ENCODE results near the gene CITED2.
A peak's percentile ranks its signal among the peaks of the same experiment; 100 is the strongest.
"Not testable (repeated sequence)": the region's sequence is repeated elsewhere in the genome, so short reads cannot be mapped to it uniquely, and the experiment has no call there.

CITED2 gene

GRCh38 chr6:139369068-139369467, 5.4 kb downstream of the CITED2 start:
- DNase-seq (ENCODE audit: low read depth): no peak

GRCh38 chr6:139368661-139369060, 5.8 kb downstream of the CITED2 start:
- DNase-seq (ENCODE audit: low read depth): no peak
- no peak overlapping the region for H3K4me3 ChIP-seq (ENCODE audit: low read depth, low read length)

More at GRCh38 chr6:139369068-139369467, 5.4 kb downstream of the CITED2 start:
- H3K4me3 ChIP-seq (ENCODE audit: low read depth, low read length): no peak overlapping the region

DNA sequence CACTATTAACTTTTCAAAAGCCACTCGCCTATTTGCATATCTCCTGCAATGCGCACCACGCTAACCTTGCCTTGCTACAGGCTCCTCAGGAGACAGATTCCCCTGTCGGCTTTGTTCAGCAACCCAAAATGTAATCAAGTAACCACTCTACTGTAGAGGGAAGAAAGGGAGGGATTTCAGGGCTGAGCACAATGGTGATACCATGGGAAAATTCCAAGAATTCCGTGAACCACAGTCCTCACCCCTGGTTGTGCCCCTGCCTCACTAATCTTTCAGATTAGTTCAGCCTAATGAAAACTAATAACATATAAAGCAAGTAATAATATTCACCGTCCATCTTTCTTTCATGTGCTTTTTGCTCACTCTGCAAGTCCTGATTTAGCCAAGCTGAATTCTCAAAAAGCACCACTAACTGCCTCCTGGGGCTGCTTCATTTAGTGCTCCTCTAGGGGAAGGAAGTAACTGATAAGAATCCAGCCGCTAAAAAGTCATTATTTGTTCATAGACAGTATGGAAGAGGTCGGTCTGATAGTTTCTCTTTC, 6.6 kb downstream of the CITED2 start:
- H3K4me3 ChIP-seq (ENCODE audit: low read depth, low read length): no peak overlapping the region
- DNase-seq (ENCODE audit: low read depth): no peak

- H3K4me3 ChIP-seq (ENCODE audit: low read depth, low read length): no peak overlapping the region
- no peak for DNase-seq (ENCODE audit: low read depth)
Measured at GRCh38 chr6:139364982-139365379, 9.5 kb downstream of the CITED2 start.

- DNase-seq (ENCODE audit: low read depth): peak; percentile 14
- no peak overlapping the region for H3K4me3 ChIP-seq (ENCODE audit: low read depth, low read length)
Measured at GRCh38 chr6:139364302-139364981, 10.0 kb downstream of the CITED2 start.

DNA sequence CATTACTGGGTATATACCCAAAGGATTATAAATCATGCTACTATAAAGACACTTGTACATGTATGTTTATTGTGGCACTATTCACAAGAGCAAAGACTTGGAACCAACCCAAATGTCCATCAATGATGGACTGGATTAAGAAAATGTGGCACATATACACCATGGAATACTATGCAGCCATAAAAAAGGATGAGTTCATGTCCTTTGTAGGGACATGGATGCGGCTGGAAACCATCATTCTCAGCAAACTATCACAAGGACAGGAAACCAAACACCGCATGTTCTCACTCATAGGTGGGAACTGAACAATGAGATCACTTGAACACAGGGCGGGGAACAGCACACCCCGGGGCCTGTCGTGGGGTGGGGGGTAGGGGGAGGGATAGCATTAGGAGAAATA, 10.7 kb downstream of the CITED2 start:
- DNase-seq (ENCODE audit: low read depth); H3K4me3 ChIP-seq (ENCODE audit: low read depth, low read length): not testable (repeated sequence)

- DNase-seq (ENCODE audit: low read depth); H3K4me3 ChIP-seq (ENCODE audit: low read depth, low read length): not testable (repeated sequence)
Measured at GRCh38 chr6:139363123-139363522, 11.3 kb downstream of the CITED2 start.

DNA sequence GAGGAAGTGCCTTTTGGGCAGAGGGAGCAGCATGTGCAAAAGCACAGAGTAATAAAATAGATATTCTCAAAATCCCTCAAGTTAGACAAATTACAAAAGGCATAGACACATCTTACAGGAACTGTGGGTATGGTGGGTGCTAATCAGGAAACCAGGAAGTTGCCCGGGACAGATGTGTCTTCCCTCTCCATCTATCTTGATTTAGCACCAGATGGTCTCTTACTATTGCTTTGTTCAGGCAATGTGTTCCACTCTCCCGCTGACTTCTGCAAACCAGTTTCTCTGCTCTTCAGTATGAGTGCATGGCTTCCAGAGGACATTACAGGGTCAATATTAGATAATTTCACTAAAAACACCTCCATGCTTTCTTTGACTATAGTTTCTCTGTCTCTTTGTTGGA, 13.2 kb downstream of the CITED2 start:
- DNase-seq (ENCODE audit: low read depth): no peak
- no peak overlapping the region for H3K4me3 ChIP-seq (ENCODE audit: low read depth, low read length)

DNA sequence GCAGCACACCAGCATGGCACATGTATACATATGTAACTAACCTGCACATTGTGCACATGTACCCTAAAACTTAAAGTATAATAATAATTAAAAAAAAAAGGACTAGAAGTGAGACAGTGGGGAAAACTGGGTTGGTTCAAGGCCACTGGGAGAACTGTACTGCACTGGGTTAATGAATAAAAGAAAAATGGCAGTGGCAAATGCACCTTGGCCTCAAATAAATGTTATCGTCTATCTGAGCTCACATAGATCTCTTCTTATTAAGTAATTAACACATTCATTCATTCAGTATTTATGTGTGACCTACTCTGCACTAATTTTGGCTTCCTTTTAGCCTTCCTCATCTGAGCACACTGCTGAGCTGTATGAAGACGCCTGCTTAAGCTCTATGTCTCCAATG, 17.5 kb downstream of the CITED2 start:
- DNase-seq (ENCODE audit: low read depth): no peak
- no peak overlapping the region for H3K4me3 ChIP-seq (ENCODE audit: low read depth, low read length)

GRCh38 chr6:139355777-139356445, 18.5 kb downstream of the CITED2 start:
- H3K4me3 ChIP-seq (ENCODE audit: low read depth, low read length): no peak overlapping the region

DNA sequence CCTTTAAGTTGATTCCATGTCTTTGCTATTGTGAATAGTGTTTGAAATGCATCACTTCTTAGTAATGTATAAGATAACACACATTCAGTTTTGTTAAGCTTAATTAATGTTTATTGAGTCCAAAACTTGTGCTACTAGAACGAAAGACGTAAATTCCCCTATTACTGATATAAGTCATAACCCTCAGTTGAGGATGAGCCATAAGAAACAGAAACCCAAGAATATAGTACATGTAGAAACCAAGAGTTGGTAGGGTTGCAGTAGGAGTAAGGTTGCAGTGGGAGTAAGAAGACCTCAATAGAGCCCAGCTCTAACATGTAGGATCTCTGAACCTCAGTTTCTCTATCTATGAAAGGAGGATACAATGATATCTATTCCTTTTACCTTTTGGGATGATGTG, 19.3 kb downstream of the CITED2 start:
- no peak for DNase-seq (ENCODE audit: low read depth)

More at GRCh38 chr6:139355777-139356445, 18.5 kb downstream of the CITED2 start:
- no peak for DNase-seq (ENCODE audit: low read depth)

GRCh38 chr6:139354189-139354588, 20.3 kb downstream of the CITED2 start:
- no peak for DNase-seq (ENCODE audit: low read depth)
- H3K4me3 ChIP-seq (ENCODE audit: low read depth, low read length): no peak overlapping the region

More for the DNA sequence above, 19.3 kb downstream of the CITED2 start:
- no peak overlapping the region for H3K4me3 ChIP-seq (ENCODE audit: low read depth, low read length)

DNA sequence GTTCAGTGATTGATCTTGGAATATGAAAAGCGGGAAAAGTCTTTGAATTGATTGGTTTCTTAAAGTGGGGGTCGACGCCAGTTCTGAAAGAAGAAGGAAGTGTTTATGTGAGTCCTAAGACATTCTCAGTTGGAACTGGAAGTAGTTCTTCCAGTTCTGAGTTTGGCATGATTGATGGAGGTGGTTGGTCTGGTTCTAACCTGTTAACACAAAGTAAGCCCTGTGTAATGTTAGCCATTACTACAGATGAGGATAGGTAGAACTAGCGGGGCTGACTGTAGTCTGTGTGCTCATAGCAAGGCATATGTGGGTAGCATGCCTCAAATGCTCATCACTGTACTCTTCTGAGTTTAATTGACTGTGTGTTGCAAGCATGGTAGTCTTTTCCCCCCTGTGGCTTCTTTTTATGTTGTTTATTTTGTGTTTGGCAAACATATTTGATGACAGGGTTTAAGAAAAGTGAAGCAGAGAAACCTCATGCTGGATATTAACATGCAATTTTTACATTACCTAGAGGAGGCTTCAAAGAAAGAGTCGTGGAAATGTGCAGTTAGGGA, 24.9 kb downstream of the CITED2 start:
- no peak for DNase-seq (ENCODE audit: low read depth)
- no peak overlapping the region for H3K4me3 ChIP-seq (ENCODE audit: low read depth, low read length)

GRCh38 chr6:139346392-139346791, 28.1 kb downstream of the CITED2 start:
- H3K4me3 ChIP-seq (ENCODE audit: low read depth, low read length): no peak overlapping the region
- no peak for DNase-seq (ENCODE audit: low read depth)

DNA sequence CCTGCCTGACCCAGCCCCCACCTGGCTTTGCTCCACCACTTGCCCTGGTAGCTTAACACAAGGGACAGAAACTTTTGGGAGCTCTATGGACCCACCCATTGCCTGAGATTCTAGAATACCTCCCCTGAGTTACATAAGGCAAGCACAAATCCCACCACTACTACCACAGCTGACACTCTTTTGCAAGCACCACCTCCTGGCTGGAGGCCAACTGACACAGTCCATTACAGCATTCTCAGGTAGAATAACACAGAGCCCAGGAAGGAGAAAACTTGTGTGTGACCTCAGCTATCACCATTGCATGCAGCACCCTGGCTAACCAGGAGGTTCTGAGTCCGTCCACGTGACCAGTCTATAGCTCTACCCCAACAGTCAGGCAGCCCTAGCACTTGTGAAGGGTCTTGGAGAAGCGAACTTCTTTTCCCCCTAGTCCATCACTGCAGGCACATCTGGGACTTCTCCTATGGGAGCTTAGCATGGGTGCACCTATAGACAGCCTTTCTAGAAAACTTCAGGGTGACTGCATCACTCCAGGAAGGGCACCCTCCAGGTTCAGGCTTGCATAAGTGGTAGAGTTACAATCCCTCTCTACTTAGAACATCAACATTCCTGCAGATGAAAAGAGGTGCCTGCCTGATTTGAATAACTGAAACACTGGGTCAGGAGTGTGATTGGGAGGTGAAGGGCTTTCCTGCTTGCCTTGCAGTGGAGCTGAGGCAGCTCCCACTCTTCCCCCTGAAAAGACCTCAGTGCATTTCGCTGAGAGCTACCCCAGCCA, 30.1 kb downstream of the CITED2 start:
- no peak for DNase-seq (ENCODE audit: low read depth)

GRCh38 chr6:139343052-139343750, 31.2 kb downstream of the CITED2 start:
- DNase-seq (ENCODE audit: low read depth): no peak
- no peak overlapping the region for H3K4me3 ChIP-seq (ENCODE audit: low read depth, low read length)

More for the DNA sequence above, 30.1 kb downstream of the CITED2 start:
- H3K4me3 ChIP-seq (ENCODE audit: low read depth, low read length): no peak overlapping the region

DNA sequence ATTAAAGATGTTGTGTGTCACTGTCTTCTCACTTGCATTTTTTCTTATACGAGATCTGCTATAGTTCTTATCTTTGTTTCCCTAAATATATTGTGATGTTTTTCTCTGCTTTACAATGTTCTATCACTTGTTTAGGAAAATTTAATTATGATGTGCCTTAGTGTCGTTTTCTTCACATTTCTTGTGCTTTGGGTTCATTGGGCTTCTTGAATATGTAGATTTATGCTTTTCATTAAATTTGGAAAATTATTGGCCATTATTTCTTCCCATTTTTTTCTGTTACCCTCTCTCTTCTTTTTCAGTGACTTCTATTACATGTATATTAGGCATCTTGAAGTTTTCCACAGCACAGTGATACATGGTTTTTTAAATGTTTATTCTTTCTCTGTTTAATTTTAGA, 33.4 kb downstream of the CITED2 start:
- H3K4me3 ChIP-seq (ENCODE audit: low read depth, low read length): no peak overlapping the region
- DNase-seq (ENCODE audit: low read depth): no peak

- DNase-seq (ENCODE audit: low read depth): peak; percentile 88
- H3K4me3 ChIP-seq (ENCODE audit: low read depth, low read length): no peak overlapping the region
Measured at GRCh38 chr6:139338795-139339194, 35.7 kb downstream of the CITED2 start.

- DNase-seq (ENCODE audit: low read depth): no peak
- no peak overlapping the region for H3K4me3 ChIP-seq (ENCODE audit: low read depth, low read length)
Measured at GRCh38 chr6:139337830-139338229, 36.6 kb downstream of the CITED2 start.

All from skeletal muscle cell (primary cell).